Dedifferentiated amniotic fluid mesenchymal stem cell (primary cell): ENCODE results near the gene HTR1D.
"Not testable (repeated sequence)": the region's sequence is repeated elsewhere in the genome, so short reads cannot be mapped to it uniquely, and the experiment has no call there.

Experiments
- DNase-seq: peaks from one replicate; pipeline ENCODE4 v3.0.0-alpha.2; 2016; ENCODE audit errors: extremely low spot score

HTR1D gene

GRCh38 chr1:23217421-23218115 is at the start of gene HTR1D:
Gene HTR1D, minus strand, starts transcription at chr1:23217502. Its CDS starts 23,283 bp downstream, at chr1:23194219.
- no peak for DNase-seq

DNA sequence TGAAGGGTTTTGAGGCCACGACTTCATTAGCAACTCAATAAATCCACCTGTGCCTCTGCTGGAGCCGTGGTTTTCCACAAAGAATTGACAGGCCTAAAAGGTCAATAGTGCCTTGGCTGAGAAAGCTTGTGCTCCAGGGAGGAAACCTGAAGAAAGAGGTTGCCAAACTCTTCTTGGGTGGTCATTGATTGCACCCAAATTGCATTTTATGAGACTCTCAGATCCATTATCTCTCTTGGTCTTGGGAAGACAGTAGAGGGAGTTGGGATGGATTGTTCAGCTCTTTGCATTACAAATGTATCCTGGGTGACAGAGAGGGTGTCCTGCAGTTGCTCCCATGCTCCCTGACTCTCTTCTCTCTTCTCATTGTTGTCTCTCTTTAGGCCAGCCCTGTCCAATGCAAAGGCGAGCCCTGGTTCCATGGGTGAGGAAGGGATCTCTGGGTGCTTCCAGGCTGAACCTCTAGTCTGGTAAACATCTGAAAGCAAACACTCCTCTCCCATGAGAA is 46.1 kb upstream of the HTR1D start:
- DNase-seq: no peak

GRCh38 chr1:23258082-23258481 is 40.8 kb upstream of the HTR1D start:
- DNase-seq: not testable (repeated sequence)

DNA sequence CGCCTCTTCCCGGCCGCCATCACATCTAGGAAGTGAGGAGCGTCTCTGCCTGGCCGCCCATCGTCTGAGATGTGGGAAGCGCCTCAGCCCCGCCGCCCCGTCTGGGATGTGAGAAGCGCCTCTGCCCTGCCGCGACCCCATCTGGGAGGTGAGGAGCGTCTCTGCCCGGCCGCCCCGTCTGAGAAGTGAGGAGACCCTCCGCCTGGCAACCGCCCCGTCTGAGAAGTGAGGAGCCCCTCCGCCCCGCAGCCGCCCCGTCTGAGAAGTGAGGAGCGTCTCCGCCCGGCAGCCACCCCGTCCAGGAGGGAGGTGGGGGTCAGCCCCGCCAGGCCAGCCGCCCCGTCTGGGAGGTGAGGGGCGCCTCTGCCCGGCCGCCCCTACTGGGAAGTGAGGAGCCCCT is 40.1 kb upstream of the HTR1D start:
- not testable (repeated sequence) for DNase-seq

DNA sequence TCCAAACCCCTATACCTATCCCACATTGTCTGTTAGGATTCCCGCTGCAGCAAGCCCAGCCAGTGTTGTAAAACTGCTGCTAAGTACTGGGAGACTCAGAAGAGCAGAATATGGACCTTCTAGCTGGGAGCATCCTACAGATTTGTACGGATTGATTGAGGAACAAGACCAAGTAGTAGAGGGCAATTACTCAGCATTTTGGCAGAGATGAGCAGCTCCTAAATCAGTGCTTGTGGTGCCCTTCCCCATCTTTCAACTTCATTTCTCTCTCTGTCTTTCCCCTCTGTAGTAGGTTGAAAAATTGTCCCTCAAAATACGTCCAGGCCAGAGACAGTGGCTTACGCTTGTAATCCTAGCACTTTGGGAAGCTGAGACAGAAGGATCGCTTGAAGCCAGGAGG is 37.3 kb upstream of the HTR1D start:
- no peak for DNase-seq

- DNase-seq: no peak
These were observed 34.5 kb upstream of the HTR1D start for GRCh38 chr1:23251812-23252211.

DNA sequence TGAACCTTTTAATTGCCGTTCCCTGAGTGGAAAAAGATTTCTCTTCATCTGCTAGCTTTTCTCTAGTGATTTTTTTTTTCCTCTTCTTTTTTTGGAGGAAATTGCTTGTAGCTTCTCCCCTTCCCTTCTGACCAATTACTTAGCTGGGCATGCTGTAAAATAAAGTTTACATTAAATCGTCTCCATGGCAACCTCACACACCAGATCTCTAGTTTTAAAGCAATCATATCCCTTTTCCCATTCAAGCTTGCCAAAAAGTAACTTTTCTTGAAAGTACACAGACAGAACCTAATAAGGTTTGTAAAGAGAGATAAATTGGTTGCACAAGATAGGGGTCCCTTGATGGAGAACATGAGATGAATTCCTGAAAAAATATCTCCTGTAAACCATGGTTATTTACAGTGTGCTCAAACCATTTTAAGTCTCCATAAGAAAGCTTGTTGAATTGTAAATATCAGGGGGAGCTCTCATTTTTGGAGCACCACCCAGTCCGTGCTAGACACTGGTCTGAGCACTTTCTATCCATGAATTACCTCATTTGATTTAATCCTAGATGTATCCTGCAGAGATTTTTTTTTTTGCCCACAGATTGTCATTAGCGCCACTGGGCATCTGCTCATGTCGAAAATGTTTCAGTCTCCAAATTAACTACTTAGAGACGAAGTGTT is 32.6 kb upstream of the HTR1D start:
- peak; percentile 29 for DNase-seq

DNA sequence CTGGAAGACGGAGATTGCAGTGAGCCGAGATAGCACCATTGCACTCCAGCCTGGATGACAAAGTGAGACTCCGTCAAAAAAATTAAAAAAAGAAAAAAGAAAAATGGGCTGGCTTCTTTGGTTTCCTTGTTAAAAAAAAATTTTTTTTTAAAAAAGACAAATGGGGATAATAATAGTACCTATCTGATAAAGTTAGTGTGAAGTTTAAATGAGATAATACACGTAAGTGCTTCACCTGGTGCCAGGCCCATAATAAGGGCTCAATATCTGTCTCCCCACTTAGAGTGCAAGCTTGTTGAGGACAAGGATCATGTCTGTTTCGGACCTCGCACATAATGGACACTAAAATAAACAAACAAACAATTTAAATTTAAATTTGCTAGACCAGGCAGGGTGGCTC is 30.0 kb upstream of the HTR1D start:
- DNase-seq: no peak

DNA sequence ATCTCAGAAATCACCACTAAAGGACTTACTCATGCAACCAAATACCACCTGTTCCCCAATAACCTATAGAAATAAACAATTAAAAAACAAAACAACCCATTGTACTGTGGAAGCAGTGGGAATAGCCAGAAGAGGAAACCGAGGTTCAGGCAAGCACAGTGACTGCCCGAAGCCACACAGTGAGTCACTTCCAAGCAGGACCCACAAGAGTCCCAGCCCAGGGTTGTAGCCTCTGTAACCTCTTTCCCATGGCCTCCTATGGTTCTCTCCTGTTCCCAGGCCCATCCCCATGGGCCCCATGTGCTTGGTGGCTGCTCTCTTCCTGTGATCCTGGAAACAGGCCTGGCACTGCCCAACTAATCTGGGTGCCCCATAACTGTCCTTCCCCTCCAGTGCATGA is 29.0 kb upstream of the HTR1D start:
- DNase-seq: no peak

DNA sequence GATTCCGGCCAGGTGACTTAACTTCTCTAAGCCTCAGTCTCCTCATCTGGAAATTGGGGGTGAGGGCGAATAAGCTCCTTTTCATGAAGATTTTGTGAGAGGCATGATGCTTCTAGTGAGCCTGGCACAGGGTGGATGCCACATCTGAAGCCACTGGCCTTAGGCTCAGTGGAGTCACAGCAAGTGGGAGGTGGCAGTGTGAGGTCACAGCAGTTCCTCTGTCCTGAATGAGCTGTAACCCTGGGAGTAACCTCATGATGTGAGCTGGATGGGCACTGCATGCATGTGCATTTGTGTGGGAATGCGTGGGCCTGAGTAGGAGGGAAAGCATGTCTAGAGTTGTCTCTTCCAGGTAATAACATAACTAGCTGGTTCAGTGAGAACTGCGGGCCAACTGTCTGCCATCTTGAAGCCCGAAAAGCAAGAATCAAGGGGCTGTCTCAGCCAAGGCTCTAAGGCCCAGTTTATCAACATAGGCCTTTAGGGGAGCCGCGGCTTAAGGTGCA is 27.0 kb upstream of the HTR1D start:
- DNase-seq: no peak

DNA sequence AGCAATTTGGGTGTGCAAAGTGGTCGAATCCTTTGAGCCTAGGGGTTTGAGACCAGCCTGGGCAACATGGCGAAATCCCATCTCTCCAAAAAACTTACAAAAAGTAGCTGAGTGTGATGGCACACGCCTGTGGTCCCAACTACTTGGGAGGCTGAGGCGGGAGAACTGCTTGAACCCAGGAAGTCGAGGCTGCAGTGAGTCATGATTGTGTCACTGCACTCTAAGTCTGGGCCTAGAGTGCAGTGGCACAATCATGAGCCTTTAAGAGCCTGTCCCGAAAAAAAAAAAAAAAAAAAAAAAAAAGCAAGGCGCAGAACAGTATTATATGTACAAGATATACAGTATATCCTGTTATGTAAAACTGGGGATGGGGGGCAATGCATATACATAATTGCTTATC is 25.1 kb upstream of the HTR1D start:
- no peak for DNase-seq

DNA sequence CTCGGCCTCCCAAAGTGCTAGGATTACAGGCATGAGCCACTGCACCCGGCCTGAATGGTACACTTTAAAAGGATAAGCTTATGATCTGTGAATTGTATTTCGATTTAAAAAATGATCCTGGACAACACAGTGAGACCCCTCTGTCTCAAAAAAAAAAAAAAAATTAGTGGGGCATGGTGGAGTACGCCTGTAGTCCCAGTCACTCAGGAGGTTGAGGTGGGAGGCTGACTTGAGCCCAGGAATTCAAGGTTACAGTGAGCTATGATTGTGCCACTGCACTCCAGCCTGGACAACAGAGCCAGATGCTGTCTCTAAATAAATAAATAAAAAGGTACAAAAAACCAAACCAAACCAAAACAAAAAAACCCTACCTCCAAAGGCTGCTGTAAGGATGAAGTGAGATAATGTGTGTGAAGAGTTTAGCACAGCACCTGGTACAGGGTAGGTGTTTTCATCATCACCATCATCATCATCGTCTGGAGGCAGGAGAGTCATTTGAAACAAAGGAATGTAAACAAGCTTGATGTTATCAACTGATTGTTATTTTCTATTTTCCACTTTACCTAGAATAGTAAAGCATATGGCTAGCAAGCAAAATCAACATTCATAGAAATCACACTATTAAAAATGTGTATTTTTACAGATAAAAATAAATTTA is 22.5 kb upstream of the HTR1D start:
- DNase-seq: no peak

- no peak for DNase-seq
These were observed 21.3 kb upstream of the HTR1D start for GRCh38 chr1:23238565-23238964.

DNA sequence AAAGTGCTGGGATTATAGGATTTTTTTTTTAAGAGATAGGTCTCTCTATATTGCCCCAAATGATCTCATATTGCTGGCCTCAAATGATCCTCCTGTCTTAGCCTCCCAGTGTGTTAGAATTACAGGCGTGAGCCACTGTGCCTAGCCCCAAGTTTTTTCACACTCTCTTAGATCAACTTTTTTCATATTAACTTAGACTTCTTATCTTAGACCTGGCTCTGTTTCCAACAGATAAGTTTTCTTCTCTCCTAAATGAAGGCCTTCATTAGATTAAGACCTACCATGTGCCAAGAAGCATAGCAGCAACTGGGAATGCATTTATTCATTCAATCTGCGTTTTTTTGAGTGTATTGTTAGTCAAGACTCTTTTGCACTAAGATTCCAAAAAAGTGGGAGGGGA is 20.2 kb upstream of the HTR1D start:
- DNase-seq: no peak

GRCh38 chr1:23227806-23228205 is 10.5 kb upstream of the HTR1D start:
- no peak for DNase-seq

DNA sequence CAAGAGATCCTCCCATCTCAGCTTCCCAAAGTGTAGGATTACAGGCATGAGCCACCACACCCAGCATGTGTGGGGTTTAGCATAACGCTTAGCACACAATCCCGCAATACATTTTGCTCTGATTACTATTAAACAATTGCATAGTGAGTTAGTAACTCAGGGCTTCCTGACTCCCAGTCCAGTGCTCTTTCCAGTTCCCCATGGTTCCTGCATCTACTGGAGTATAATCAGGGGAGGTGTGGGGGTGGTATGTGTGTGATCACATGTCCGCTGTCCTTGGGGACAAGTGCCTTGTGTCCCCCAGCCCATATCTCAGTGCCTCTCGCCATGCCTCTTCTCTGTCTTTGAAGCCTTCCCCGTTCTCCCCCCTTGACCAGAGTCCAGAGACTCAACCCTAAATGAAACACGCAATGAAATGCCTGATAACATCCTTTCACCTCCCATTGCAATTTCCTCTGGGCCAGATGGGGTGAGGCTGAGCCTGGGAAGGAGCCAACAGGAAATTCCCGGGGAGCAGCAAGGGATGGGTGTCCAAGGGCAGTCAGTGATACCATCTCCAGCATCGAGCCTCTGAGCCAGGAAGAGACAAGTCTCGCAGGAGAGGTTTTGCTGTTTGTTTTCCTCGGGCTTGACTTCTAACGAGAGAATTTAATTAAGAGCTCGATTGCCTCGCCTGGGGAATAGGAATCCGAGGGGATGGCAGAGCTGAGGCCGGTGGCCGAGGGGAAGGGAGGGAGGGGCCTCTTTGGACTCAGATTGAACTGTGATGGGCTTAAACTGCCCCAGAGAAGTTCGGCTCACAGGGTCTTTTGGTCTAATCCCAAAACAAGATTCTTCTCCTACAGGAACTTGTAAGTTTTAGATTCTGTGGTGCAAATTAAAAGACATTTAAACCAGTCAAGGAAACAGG is 7.7 kb upstream of the HTR1D start:
- DNase-seq: peak; percentile 56

GRCh38 chr1:23223963-23224362 is 6.7 kb upstream of the HTR1D start:
- DNase-seq: not testable (repeated sequence)

GRCh38 chr1:23223490-23223951 is 6.2 kb upstream of the HTR1D start:
- not testable (repeated sequence) for DNase-seq

DNA sequence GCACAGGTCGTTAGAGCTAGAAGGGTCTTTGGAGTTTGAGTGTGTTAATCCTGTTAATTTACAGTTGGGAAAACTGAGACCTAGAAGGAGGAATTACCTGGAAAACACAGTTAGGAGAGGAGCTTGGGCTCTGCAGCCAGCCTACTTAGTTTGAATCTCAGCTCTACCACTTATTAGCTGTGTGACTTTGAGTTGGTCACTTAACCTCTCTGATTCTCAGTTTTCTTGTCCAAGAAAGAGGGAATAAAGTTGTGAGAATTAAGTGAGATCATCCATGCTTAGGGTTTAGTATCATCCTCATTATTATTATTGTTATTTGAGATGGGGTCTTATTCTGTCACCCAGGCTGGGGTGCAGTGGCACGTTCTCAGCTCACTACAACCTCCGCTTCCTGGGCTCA is 5.4 kb upstream of the HTR1D start:
- no peak for DNase-seq

DNA sequence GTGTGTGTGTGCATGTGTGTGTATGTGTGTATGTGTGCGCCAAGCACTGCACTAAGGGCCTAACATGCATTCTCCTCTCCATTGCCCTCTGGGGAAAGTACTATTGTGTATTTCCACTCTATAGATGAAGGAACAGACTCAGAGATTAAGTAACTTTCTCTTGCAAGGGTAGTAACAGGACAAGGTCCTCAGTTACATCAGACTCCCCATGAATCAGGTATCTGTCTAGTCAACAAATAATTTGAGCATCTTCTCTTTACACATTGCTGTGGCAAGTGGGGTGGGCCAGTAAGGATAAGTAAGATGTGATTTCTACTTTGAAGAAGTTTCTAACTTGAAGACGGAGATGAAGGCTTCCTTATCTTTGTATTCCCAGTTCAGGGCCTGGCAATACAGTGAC is 5.0 kb upstream of the HTR1D start:
- DNase-seq: no peak

- no peak for DNase-seq
These were observed 3.8 kb upstream of the HTR1D start for GRCh38 chr1:23221107-23221506.
